ENCODE data around the gene ECPAS. TPM values are rescaled to one million over a fixed set of nuclear protein-coding genes. Genes with fewer than 3 reads are reported as not detected.
A peak's percentile ranks its signal among the peaks of the same experiment; 100 is the strongest.
"Not testable (repeated sequence)": the region's sequence is repeated elsewhere in the genome, so short reads cannot be mapped to it uniquely, and the experiment has no call there.

Gene ECPAS
- total and polyA plus RNA-seq, 5 experiments from 2014 or later, result 9.7 to 72.5 (median 12.9) TPM

DNA sequence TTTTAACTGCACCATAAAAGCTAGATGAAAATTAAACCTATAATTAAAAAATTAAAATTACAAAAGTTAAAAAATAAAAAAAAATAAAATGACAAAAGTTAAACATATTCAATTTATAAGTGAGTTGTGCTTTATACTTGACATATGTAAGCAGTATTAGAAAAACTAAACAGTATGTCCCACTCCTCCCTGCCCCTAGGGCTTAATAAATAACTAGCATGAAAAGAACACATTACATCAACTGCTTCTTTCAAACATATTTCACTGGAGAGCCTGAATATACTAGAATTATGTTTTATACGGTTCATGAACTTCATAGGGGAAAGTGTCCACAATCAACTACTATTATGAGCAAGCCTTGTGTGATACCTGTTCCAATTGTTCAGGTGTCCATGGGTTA lies 47.6 kb downstream of the ECPAS start:
- Mint-ChIP-seq H3K9me3 (no peaks in the 10 kb centered on the region), H3K4me3 (no peak overlapping the region), H3K36me3 (peaks cover 12 to 74% (median 43%) of the 10 kb centered on the region in 3 donors), H3K27ac (no peak overlapping the region), H3K4me1 (no peaks in the 10 kb centered on the region), H3K27me3 (no peaks in the 10 kb centered on the region)
- DNase-seq (no peak), ATAC-seq (no peak)
- POLR2A ChIA-PET, result no interaction called here

DNA sequence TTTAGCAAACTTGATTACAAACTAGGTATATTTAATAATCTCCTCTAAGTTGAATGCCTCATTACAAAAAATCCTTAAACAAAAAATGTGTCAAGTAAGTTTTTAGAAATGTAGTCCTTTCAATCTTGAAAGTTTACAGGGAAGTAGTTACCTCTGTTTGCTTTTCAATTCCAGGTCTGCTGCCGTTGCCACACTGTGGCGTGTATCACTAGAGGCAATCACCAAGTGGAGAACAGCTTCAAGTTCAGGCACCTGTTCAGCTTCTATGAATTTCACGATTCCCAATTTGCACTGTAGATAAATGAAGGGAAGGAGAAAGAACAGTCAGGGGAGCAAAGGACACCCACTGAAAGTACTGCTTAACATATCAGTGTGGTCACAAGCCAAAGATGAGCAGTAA lies 51.1 kb downstream of the ECPAS start:
- no peak for DNase-seq
- H3K27me3 Mint-ChIP-seq, result no peaks in the 10 kb centered on the region
- no peak overlapping the region for H3K27ac Mint-ChIP-seq
- H3K4me3 Mint-ChIP-seq, result no peak overlapping the region
- peaks cover 8 to 67% (median 33%) of the 10 kb centered on the region in 3 donors for H3K36me3 Mint-ChIP-seq
- POLR2A ChIA-PET, result no interaction called here
- no peaks in the 10 kb centered on the region for H3K9me3 Mint-ChIP-seq
- no peak for ATAC-seq
- H3K4me1 Mint-ChIP-seq, result no peaks in the 10 kb centered on the region

DNA sequence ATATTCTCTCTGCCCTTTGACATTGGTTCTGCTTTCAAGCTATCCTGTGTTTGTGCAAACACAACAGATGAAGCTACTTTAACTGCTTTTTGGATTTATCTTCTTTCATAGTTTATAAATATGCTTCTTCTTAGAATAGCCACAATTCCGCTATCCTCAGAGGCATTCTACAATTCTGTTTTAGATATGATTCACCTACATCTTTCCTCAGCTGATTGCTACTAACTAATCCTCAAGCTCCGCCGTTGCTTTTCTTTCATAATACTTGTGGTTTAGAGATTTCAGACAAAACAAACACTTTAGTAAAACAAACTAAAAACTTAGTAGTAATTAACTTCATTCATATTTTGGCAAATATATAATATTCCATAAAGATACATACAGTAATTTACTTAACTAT lies 52.5 kb downstream of the ECPAS start:
- no peak for ATAC-seq
- Mint-ChIP-seq H3K36me3 (peaks cover 8 to 71% (median 29%) of the 10 kb centered on the region in 3 donors), H3K4me1 (no peaks in the 10 kb centered on the region), H3K27me3 (no peaks in the 10 kb centered on the region), H3K4me3 (no peak overlapping the region), H3K9me3 (no peaks in the 10 kb centered on the region), H3K27ac (no peak overlapping the region)
- DNase-seq, result no peak
- POLR2A ChIA-PET, result interaction anchor here (0.7 kb wide), 1 partner anchor 1763 kb away, joined by 5 read pairs; no protein-coding TSS in a partner anchor

DNA sequence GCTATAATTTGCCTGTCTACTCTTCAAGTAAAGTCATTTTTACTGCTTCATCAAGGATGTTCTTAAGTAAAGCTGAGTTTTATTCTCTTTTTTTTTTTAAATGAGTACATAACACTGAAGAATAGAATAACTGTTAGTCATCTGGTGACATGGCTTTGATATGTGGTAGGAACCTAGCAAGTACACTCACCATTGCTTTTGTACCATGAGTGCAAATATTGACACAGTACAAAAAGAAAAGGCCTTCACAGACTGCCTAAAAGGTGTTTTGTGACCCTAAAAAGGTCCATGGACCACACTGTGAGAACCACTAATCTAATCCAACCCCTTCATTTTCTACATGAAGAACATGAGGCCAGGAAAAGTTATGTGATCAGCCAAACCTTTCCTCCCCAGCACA lies 55.0 kb downstream of the ECPAS start:
- DNase-seq (no peak), ATAC-seq (no peak)
- H3K9me3 Mint-ChIP-seq, result no peaks in the 10 kb centered on the region
- H3K27me3 Mint-ChIP-seq, result no peaks in the 10 kb centered on the region
- H3K27ac Mint-ChIP-seq, result no peak overlapping the region
- peaks cover 8 to 78% (median 33%) of the 10 kb centered on the region in 3 donors for H3K36me3 Mint-ChIP-seq
- no peak overlapping the region for H3K4me3 Mint-ChIP-seq
- POLR2A ChIA-PET, result no interaction called here
- no peaks in the 10 kb centered on the region for H3K4me1 Mint-ChIP-seq

DNA sequence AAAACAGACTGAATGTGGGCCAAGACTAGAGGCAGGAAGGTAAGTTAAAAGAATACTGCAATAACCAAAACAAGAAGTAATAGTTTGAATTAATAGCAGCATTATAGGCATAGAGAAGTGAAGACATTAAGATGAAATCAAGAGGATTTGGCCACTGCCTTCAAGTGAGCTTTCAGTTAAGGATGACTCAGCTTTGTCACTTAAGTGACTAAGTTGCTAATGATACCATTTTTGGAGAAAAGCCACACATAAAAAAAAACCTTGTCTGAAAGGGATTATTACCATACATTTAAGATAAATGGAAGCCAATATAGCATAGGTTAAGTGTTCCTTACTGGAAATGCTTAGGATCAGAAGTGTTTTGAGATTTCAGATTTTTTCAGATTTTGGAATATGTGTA lies 57.0 kb downstream of the ECPAS start:
- ATAC-seq, result no peak
- DNase-seq, result no peak
- H3K27me3 Mint-ChIP-seq, result no peaks in the 10 kb centered on the region
- no peak overlapping the region for H3K4me3 Mint-ChIP-seq
- no peaks in the 10 kb centered on the region for H3K4me1 Mint-ChIP-seq
- peaks cover 3 to 80% (median 36%) of the 10 kb centered on the region in 3 donors for H3K36me3 Mint-ChIP-seq
- peak overlapping the region in 1 of 10 donors; percentile 40 for H3K27ac Mint-ChIP-seq
- no peaks in the 10 kb centered on the region for H3K9me3 Mint-ChIP-seq
- POLR2A ChIA-PET, result no interaction called here

DNA sequence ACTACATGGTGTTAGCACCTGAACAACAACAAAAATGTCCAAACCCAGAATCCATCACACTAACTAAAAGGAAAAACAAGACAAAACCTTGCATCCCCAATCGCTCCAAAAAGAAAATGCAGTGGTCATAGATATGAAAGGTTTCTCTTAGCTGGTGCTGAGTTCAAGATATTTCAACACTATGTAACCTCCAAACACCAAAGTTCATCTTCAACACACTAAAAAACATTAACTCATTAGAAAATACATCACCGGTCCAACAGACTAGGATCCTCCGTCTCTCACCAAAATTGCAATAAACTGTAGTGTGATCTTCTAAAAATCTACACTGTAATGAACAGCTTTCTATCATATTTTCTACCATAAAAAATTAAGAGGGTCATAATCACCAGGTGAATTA lies 60.8 kb downstream of the ECPAS start:
- H3K36me3 Mint-ChIP-seq, result peaks cover 3 to 86% (median 36%) of the 10 kb centered on the region in 3 donors
- ATAC-seq, result no peak
- no peaks in the 10 kb centered on the region for H3K9me3 Mint-ChIP-seq
- peak overlapping the region in 1 of 10 donors; percentile 42 for H3K27ac Mint-ChIP-seq
- H3K4me1 Mint-ChIP-seq, result no peaks in the 10 kb centered on the region
- H3K27me3 Mint-ChIP-seq, result no peaks in the 10 kb centered on the region
- H3K4me3 Mint-ChIP-seq, result no peak overlapping the region
- POLR2A ChIA-PET, result no interaction called here
- DNase-seq, result no peak

DNA sequence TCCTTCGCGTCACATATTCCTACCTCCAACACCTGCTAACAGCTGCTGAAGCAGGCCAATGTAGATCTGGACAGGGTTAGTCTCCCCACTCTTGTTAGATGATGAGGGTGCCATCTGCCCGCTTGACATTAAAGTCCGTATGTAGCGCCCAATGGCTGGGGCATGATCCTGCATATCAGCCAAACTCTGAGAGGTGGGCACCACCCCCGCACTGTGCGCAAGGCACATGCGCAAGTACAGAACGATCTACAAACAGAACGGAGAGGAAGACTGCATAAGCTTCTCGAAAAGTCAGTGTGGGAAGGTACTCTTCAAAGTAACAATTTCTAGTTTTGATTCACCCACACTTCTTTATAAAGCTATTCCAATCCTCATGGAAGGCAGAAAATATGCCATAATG lies 69.8 kb downstream of the ECPAS start:
- no peaks in the 10 kb centered on the region for H3K4me1 Mint-ChIP-seq
- no peak overlapping the region for H3K27ac Mint-ChIP-seq
- no peaks in the 10 kb centered on the region for H3K27me3 Mint-ChIP-seq
- no peak overlapping the region for H3K4me3 Mint-ChIP-seq
- H3K9me3 Mint-ChIP-seq, result no peaks in the 10 kb centered on the region
- ATAC-seq (no peak), DNase-seq (no peak)
- POLR2A ChIA-PET, result no interaction called here
- H3K36me3 Mint-ChIP-seq, result peaks cover 27 to 94% (median 67%) of the 10 kb centered on the region in 3 donors

DNA sequence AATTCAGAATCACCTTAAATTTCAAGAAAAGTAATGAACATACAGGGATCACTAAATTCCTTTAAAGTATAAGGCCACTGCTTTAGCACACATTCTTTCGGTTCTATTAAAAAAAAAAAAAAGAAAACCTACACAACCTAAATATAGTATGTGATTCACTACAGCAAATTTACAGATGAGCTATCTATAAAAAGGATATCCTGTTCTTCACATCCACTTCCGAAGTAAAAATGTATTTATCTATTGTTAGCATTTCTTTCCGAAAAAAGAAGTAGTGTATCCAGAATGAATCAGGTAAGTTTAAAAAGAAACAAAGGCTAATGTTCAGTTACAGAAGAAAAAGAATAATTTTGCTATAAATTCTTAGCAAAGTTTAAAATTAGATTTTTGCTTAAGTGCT lies 70.2 kb downstream of the ECPAS start:
- no peak overlapping the region for H3K27ac Mint-ChIP-seq
- ATAC-seq, result no peak
- no peak for DNase-seq
- H3K4me1 Mint-ChIP-seq, result no peaks in the 10 kb centered on the region
- no peaks in the 10 kb centered on the region for H3K9me3 Mint-ChIP-seq
- POLR2A ChIA-PET, result no interaction called here
- H3K36me3 Mint-ChIP-seq, result peaks cover 27 to 96% (median 69%) of the 10 kb centered on the region in 3 donors
- H3K4me3 Mint-ChIP-seq, result no peak overlapping the region
- H3K27me3 Mint-ChIP-seq, result no peaks in the 10 kb centered on the region

DNA sequence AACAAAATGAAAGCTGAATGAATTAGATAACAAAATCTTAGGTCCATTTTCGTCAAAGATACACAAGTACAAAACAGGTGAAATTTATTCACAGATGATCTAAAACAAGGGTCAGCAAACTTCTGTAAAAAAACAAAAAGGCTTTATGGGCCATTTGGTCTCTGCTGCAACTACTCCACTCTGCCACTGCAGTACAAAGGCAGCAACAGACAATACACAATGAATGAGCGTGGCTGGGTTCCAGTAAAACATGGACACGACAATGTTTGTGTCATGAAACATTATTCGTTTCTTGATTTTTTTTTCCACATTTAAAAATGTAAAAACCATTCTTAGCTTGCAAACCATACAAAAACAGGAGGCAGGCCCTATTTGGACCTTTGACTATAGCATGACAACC lies 71.9 kb downstream of the ECPAS start:
- Mint-ChIP-seq H3K27ac (no peak overlapping the region), H3K4me1 (no peaks in the 10 kb centered on the region), H3K27me3 (no peaks in the 10 kb centered on the region), H3K9me3 (peaks cover 0 to 4% (median 0%) of the 10 kb centered on the region in 9 donors), H3K4me3 (no peak overlapping the region), H3K36me3 (peaks cover 36 to 96% (median 80%) of the 10 kb centered on the region in 3 donors)
- ATAC-seq, result no peak
- POLR2A ChIA-PET, result no interaction called here
- DNase-seq, result no peak

DNA sequence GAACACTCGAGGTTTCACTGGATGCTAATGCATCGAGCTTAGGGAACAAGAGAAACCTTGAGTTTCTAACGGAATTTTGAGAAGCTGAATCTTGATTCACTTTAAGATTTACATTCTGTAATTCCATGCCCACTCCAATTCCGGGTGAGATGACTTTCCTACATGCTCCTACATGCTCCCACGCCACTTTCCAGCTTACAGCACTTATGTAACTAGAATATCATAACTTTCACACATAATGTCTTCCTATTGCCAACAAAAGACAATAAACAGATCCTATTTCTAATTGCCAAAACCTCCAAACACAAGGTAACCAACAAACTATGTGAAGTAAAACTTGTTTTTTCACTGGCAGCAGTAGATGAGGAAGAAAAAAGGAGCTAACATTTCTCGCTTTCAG lies 72.9 kb downstream of the ECPAS start:
- POLR2A ChIA-PET, result no interaction called here
- Mint-ChIP-seq H3K36me3 (peaks cover 33 to 95% (median 78%) of the 10 kb centered on the region in 3 donors), H3K9me3 (peaks cover 0 to 4% (median 2%) of the 10 kb centered on the region in 9 donors), H3K27me3 (no peaks in the 10 kb centered on the region), H3K4me3 (no peak overlapping the region), H3K27ac (peak overlapping the region in 1 of 10 donors; percentile 1), H3K4me1 (no peaks in the 10 kb centered on the region)
- DNase-seq (no peak), ATAC-seq (no peak)

DNA sequence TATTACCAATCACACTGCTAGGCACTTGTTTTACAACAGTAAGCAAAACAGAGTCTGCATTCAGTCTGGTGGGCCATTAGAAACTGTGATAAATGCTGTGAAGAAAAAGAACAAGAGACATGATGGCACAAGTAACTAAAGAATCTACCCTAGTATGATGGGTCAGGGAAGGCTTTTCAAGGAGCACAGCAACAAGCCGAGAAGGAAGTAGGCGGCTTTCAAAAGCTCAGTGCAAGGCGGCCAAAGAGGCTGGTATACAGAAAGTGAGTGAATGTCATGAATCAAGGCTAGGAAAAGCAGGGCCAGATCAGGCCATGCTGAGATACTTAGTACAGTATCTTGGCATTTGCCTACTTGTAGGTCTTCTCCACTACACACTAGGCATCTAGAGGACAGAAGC lies 76.4 kb downstream of the ECPAS start:
- ATAC-seq (no peak), DNase-seq (no peak)
- POLR2A ChIA-PET, result no interaction called here
- H3K4me1 Mint-ChIP-seq, result no peaks in the 10 kb centered on the region
- peaks cover 0 to 38% (median 18%) of the 10 kb centered on the region in 9 donors for H3K9me3 Mint-ChIP-seq
- H3K27ac Mint-ChIP-seq, result no peak overlapping the region
- no peak overlapping the region for H3K4me3 Mint-ChIP-seq
- H3K27me3 Mint-ChIP-seq, result no peaks in the 10 kb centered on the region
- peaks cover 45 to 95% (median 87%) of the 10 kb centered on the region in 3 donors for H3K36me3 Mint-ChIP-seq

DNA sequence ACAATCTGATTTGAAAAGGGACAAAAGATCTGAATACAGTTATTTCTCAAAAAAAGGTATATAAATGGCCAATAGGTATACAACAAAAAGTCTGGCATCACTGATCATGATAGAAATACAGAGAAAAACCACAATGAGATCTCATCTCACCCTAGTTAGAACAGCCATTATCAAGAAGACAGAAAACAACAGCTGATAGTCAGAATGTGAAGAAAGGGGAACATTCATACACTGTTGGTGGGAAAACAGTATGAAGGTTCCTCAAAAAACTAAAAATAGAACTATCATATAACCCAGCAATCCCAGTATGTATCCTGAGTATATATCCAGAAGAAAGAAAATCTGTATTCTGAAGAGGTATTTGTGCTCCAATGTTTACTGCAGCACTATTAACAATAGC lies 78.5 kb downstream of the ECPAS start:
- no peak for DNase-seq
- POLR2A ChIA-PET, result no interaction called here
- Mint-ChIP-seq H3K27ac (peak overlapping the region in 1 of 10 donors; percentile 6), H3K4me1 (no peaks in the 10 kb centered on the region), H3K9me3 (peaks cover 6 to 59% (median 31%) of the 10 kb centered on the region in 9 donors), H3K4me3 (no peak overlapping the region), H3K36me3 (peaks cover 60 to 97% (median 91%) of the 10 kb centered on the region in 3 donors), H3K27me3 (no peaks in the 10 kb centered on the region)
- no peak for ATAC-seq

DNA sequence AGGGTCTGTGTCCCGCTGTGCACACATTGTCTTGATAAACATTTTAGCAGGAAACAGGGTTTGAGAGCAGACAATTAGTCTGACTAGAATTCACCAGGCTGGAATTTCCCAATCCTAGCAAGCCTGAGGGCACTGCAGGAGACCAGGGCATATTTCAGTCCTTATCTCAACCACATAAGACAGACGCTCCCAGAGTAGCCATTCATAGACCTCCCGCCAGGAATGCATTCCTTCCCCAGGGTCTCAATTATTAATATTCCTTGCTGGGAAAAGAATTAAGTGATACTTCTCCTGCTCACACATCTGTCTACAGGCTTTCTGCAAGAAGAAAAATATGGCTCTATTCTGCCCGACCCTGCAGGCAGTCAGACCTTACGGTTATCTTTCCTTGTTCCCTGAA lies 82.7 kb downstream of the ECPAS start:
- H3K27me3 Mint-ChIP-seq, H3K27ac Mint-ChIP-seq, ATAC-seq, H3K4me1 Mint-ChIP-seq, DNase-seq, H3K4me3 Mint-ChIP-seq, POLR2A ChIA-PET: not testable (repeated sequence)
- Mint-ChIP-seq H3K36me3 (peaks cover 59 to 90% (median 86%) of the 10 kb centered on the region in 3 donors), H3K9me3 (peaks cover 6 to 63% (median 37%) of the 10 kb centered on the region in 9 donors)

DNA sequence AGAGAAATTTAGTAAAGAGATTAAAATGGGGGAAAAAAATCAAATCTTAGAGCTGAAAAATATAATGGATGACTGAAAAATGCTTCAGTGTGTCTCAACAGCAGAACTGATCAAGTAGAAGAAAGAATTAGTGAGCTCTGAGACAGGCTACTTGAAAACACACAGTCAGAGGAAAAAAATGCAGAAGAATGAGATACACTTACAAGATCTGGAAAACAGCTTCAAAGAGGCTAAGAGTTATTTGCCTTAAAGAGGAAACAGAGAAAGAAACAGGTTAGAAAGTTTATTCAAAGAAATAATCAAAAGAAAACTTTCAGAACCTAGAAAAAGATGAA lies 83.7 kb downstream of the ECPAS start:
- ATAC-seq, result no peak
- H3K27ac Mint-ChIP-seq, result no peak overlapping the region
- H3K4me3 Mint-ChIP-seq, result no peak overlapping the region
- no peaks in the 10 kb centered on the region for H3K27me3 Mint-ChIP-seq
- POLR2A ChIA-PET, result no interaction called here
- no peak for DNase-seq
- H3K9me3 Mint-ChIP-seq, result peaks cover 6 to 55% (median 33%) of the 10 kb centered on the region in 9 donors
- no peaks in the 10 kb centered on the region for H3K4me1 Mint-ChIP-seq
- peaks cover 51 to 90% (median 86%) of the 10 kb centered on the region in 3 donors for H3K36me3 Mint-ChIP-seq

Measured in naive thymus-derived CD8-positive, alpha-beta T cell (primary cell).